ENCODE data around the gene ANAPC2. TPM values are rescaled to one million over a fixed set of nuclear protein-coding genes. Genes with fewer than 3 reads are reported as not detected.
A peak's percentile ranks its signal among the peaks of the same experiment; 100 is the strongest.

The ANAPC2 gene
- total RNA-seq, 1 experiment from 2014 or later = 38.7 TPM

DNA sequence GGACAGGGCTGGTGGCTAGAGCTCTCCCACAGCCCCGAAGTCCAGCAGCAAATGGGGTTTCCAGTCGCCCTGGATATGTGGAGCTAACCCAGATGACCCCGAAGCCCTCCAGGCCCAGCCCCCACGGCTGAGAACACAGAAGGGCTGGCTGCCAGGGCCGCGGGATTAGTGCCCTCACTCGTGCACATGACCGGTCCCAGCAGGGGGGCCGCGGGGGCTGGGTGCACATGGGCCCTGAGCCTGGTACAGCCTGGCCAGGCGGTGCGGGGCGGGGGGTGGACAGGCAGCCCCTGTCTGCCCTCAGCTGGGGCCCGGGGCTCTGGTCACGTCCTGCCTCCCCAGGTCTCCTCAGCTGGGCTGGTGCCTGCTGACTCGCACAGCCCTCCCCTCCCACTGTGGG, 6.0 kb upstream of the ANAPC2 start:
- Histone ChIP-seq H3K4me1 (peaks cover 24% of the 10 kb centered on the region), H3K36me3 (peaks cover 5% of the 10 kb centered on the region; the same call in 1 of the 2 replicates)
- DNase-seq = no peak

DNA sequence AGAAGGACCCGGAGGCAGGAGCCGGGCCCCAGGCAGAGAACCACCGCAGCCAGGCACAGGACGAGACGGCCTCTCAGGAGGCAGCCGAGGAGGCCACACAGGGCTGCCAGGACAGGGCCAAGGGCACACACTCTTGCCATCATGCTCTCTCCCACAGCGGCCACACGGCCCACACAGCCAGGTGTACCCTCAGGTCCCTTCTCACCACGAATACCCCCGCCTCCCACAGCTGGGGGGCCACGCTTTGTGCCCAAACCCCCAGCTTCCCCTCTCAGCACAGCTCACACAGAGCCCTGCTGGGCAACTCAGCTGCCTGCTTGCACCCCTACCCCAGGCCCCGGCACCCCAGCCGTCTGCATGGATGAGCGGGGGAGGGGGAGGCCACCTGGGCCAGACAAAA, 5.4 kb upstream of the ANAPC2 start:
- Histone ChIP-seq H3K4me3 (no peak overlapping the region), H3K36me3 (peaks cover 5% of the 10 kb centered on the region; the same call in 1 of the 2 replicates), H3K27ac (no peak overlapping the region), H3K27me3 (no peaks in the 10 kb centered on the region), H3K4me1 (peaks cover 21% of the 10 kb centered on the region), H3K9me3 (replicated peaks) (no peaks in the 10 kb centered on the region)
- DNase-seq = no peak

More for the DNA sequence above, 6.0 kb upstream of the ANAPC2 start:
- no peaks in the 10 kb centered on the region for H3K9me3 ChIP-seq (replicated peaks)
- no peak overlapping the region for H3K27ac ChIP-seq
- no peaks in the 10 kb centered on the region for H3K27me3 ChIP-seq
- no peak overlapping the region for H3K4me3 ChIP-seq

GRCh38 chr9:137192859-137193258, 4.5 kb upstream of the ANAPC2 start:
- Histone ChIP-seq H3K4me3 (no peak overlapping the region), H3K4me1 (peaks cover 15% of the 10 kb centered on the region; the same call in 1 of the 2 replicates), H3K27me3 (no peaks in the 10 kb centered on the region), H3K36me3 (peaks cover 5% of the 10 kb centered on the region; the same call in 1 of the 2 replicates), H3K27ac (no peak overlapping the region), H3K9me3 (replicated peaks) (no peaks in the 10 kb centered on the region)
- DNase-seq = no peak

DNA sequence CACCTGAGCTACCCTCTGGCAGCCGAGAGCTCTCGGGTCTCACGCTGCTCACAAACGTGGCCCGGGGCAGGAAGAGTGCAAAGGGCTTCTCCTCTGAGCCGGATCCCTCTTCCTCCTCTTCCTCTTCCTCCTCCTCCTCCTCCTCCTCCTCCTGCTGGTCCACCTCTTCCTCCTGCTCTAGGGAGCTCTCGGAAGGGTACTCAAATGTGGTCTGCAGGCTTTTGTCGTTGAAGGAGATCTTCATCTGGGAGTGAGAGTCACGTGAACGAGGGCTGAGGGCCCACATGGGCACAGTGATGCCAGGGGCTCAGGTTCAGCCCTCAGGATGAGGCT, 4.1 kb upstream of the ANAPC2 start:
- Histone ChIP-seq H3K4me3 (no peak overlapping the region), H3K27me3 (no peaks in the 10 kb centered on the region), H3K9me3 (replicated peaks) (no peaks in the 10 kb centered on the region), H3K4me1 (peaks cover 17% of the 10 kb centered on the region; the same call in 1 of the 2 replicates), H3K36me3 (peaks cover 5% of the 10 kb centered on the region; the same call in 1 of the 2 replicates), H3K27ac (no peak overlapping the region)
- DNase-seq = no peak

DNA sequence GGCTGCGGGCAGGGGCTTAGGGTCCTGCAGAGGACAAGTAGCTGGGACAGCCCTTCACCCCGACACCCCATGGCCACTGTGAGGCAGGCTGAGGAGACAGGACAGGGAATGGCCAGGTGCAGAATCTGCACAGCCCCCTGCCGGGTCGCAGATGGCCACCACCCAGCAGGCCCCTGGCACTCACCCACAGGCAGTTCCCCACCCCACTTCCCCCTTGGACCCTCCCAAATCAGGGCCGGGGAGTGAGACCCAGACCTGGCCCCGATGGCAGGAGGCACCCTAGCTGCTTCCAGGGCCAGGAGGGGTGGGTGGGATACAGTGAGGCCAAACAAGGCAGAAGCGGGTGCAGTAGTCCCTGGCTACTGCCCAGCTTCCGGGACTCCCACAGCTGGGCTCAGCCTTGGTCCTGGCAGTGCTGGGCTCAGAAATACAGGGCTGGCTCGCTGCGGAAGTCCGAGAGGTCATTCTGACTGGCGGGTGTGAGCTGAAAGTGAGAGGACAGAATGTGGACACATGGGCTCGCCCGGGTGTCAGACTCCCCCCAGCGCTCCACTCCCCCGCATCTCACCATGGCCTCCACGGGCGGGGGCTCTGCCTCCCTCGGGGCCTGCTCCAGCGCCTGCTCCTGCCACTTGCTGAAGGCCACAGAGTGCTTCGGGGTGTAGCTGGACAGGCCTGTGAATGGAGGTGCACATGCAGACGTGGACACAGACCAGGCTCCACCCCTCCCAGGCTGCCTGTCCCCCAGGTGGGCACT, 3.5 kb upstream of the ANAPC2 start:
- Histone ChIP-seq H3K9me3 (replicated peaks) (no peaks in the 10 kb centered on the region), H3K27ac (no peak overlapping the region), H3K27me3 (no peaks in the 10 kb centered on the region), H3K4me3 (no peak overlapping the region), H3K36me3 (peaks cover 5% of the 10 kb centered on the region; the same call in 1 of the 2 replicates), H3K4me1 (peaks cover 22% of the 10 kb centered on the region; the same call in 1 of the 2 replicates)
- no peak for DNase-seq

DNA sequence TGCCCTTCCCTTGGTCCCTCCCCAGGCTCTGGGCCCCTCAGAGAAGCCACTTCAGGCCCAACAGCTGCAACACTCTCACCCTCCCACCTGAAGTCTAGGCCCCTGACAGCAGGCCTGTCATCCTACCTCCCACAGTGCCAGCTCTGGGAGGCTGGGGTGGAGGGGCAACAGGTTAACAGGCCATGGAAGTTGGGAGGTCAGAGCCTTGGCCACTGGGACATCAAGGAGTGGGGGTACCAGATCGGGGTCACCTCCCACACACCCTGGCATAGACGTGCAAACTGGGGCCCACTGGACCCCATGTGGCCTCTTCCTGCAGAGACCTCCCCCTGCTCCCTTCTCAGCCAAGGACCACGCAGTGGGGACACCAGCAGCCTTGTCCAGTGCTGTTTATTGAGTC, 2.9 kb upstream of the ANAPC2 start:
- no peaks in the 10 kb centered on the region for H3K27me3 ChIP-seq
- H3K36me3 ChIP-seq = peaks cover 5% of the 10 kb centered on the region; the same call in 1 of the 2 replicates
- no peaks in the 10 kb centered on the region for H3K9me3 ChIP-seq (replicated peaks)
- H3K27ac ChIP-seq = no peak overlapping the region
- no peak for DNase-seq
- H3K4me1 ChIP-seq = peaks cover 28% of the 10 kb centered on the region; the same call in 1 of the 2 replicates
- no peak overlapping the region for H3K4me3 ChIP-seq

DNA sequence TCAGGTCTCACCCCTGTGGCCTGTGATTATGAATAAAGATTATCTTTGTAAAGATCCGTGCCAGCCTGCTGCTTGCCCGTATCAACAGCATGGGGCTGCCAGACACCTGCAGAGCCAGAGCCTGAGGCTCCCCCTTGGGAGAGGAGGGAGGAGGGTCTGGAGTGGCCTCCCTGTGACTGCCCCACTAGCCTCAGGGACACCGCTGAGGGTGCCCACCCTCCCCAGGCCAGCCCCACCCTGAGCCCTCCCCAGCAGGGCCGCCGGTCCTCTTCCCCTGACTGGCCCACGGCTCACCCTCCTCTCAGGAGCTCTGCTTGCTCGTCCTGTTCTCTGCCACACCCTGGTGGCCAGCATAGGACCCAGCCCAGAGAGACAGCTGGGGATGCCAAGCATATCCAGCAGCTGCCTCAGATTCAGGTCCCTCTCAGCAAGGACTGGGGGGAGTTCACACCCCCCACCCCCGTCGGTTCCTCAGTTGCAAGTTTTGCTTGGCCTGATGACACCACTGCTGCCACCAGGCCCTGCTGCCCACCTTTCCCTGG, 2.0 kb upstream of the ANAPC2 start:
- Histone ChIP-seq H3K4me1 (peaks cover 28% of the 10 kb centered on the region; the same call in 1 of the 2 replicates), H3K9me3 (replicated peaks) (no peaks in the 10 kb centered on the region), H3K27me3 (no peaks in the 10 kb centered on the region), H3K4me3 (no peak overlapping the region), H3K27ac (no peak overlapping the region), H3K36me3 (peaks cover 5% of the 10 kb centered on the region; the same call in 1 of the 2 replicates)
- peak in 1 of 2 experiments; percentile 54 for DNase-seq

DNA sequence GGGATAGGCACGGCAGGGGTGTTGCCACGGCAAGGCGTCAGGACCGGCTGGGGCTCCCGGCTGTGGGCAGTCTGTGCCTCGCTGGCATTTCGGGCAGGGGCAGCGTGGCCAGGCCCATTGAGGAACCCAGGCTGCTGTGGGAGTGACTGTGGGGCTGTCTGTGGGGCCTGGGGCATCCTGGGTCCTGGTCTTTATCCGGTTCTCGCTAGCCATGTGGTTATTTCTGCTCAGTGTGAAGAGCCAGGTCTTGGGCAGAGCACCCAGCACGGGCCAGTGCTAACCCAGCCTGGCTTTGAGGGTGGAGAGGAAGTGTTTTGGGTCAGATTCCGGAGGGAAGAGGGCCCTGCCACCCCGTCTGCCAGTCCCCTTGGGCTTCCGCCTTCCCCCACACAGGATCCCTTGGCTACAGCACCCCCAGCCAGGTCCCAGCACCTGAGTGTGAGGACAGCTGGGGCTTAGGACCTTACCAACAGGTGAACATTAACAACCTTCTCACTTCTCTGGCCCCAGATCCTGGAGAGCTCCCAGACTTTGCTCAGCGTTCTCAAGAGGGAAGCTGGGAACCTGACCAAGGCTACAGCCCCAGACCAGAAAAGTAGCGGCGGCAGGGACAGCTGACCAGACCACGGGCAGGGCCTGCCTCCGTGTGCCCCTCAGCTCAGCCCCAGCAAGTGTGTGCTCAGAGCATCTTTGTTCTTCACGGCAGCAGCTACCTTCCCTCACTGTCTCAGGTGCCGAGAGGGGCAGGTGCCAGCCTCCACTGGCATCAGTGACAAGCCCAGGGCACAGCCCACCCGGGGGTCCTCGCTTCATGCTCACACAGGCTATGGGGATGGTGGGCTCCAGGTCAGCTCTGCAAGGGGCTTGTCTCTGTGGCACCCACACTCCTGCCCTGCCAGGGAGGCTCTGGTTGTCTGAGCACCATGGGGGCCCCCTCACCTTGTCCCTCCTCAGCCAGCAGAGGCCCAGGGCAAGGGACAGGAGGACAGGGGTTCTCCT, 1.2 kb upstream of the ANAPC2 start:
- DNase-seq = no peak
- H3K27me3 ChIP-seq = no peaks in the 10 kb centered on the region
- peaks cover 5% of the 10 kb centered on the region; the same call in 1 of the 2 replicates for H3K36me3 ChIP-seq
- peaks cover 23% of the 10 kb centered on the region; the same call in 1 of the 2 replicates for H3K4me1 ChIP-seq
- H3K9me3 ChIP-seq (replicated peaks) = no peaks in the 10 kb centered on the region
- H3K4me3 ChIP-seq = peak overlapping the region; percentile 94
- peak overlapping the region; percentile 50; the same call in 1 of the 2 replicates for H3K27ac ChIP-seq

DNA sequence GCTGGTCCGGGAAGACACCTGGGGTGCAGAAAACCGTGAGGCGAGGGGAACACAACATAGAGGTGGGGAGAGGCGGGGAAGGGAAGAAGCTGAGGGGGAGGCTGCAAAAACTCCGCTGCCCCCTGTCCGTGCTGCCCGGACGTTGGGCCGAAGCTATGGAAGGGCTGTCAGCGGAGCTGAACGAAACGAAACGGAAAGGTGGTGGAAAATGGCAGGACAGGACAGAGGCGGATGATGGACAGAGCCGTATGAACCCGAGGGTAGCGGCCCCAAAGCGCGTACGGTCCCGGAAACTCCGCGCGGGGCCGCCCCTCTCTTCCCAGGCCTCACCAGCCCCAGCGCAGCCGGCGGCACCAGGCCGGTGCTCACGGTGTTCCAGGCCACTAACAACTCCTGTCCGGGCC, 272 bp downstream of the ANAPC2 start:
- Histone ChIP-seq H3K9me3 (replicated peaks) (no peaks in the 10 kb centered on the region), H3K36me3 (peaks cover 10% of the 10 kb centered on the region; the same call in 1 of the 2 replicates), H3K27ac (peak overlapping the region; percentile 50), H3K4me3 (peak overlapping the region; percentile 94), H3K4me1 (peaks cover 20% of the 10 kb centered on the region; the same call in 1 of the 2 replicates), H3K27me3 (no peaks in the 10 kb centered on the region)
- no peak for DNase-seq

GRCh38 chr9:137187386-137187785, 974 bp downstream of the ANAPC2 start:
- peaks cover 20% of the 10 kb centered on the region; the same call in 1 of the 2 replicates for H3K4me1 ChIP-seq
- peak overlapping the region; percentile 94 for H3K4me3 ChIP-seq

DNA sequence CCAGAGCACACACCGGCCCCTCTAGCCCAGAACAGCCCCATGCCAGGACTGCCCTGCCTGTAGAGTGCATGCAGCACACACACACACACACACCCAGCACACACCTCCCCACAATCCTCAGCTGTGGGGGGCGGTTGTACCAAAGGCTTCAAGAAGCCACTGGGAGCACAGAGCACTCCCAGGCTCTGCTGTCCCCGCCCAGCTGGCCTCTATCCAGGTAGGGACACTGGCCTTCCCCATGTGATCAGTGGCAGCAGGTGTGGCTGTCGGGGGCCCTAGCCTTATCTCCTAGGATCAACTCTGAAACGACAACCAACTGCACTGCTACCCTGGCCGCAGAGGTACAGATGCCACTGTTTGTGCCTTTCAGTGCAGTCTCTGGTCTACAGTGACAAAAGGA, 2.0 kb downstream of the ANAPC2 start:
- Histone ChIP-seq H3K27ac (no peak overlapping the region), H3K36me3 (peaks cover 24% of the 10 kb centered on the region), H3K9me3 (replicated peaks) (no peaks in the 10 kb centered on the region), H3K4me3 (no peak overlapping the region), H3K4me1 (peaks cover 20% of the 10 kb centered on the region; the same call in 1 of the 2 replicates), H3K27me3 (no peaks in the 10 kb centered on the region)
- peak in 1 of 2 experiments; percentile 61 for DNase-seq

More at GRCh38 chr9:137187386-137187785, 974 bp downstream of the ANAPC2 start:
- H3K27ac ChIP-seq = no peak overlapping the region
- H3K27me3 ChIP-seq = no peaks in the 10 kb centered on the region
- peaks cover 16% of the 10 kb centered on the region for H3K36me3 ChIP-seq
- DNase-seq = no peak
- no peaks in the 10 kb centered on the region for H3K9me3 ChIP-seq (replicated peaks)

DNA sequence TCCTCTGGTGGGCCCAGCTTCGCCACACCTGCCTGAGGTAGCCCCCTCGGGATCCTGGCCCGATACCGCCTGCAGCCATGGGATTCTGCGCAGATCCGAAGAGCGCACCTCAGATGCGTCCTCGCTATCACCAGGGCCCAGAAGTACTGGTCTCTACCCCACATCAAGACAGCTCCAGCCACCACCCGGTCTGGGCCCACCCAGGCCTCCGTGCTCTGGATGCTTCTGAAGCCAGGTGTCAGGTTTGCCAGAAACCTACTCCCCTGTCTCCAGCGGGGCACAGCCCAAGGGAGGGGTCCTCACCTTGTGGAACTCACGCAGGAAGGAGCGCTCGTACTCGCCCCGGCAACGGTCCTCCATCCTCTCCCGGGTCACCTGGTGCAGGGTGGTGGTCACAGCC, 2.4 kb downstream of the ANAPC2 start:
- Histone ChIP-seq H3K4me1 (peaks cover 20% of the 10 kb centered on the region; the same call in 1 of the 2 replicates), H3K36me3 (peaks cover 28% of the 10 kb centered on the region), H3K27me3 (no peaks in the 10 kb centered on the region), H3K27ac (no peak overlapping the region), H3K4me3 (no peak overlapping the region), H3K9me3 (replicated peaks) (no peaks in the 10 kb centered on the region)
- DNase-seq = no peak

GRCh38 chr9:137184881-137185660, 3.3 kb downstream of the ANAPC2 start:
- peaks cover 19% of the 10 kb centered on the region; the same call in 1 of the 2 replicates for H3K4me1 ChIP-seq
- no peak for DNase-seq
- no peaks in the 10 kb centered on the region for H3K27me3 ChIP-seq
- no peaks in the 10 kb centered on the region for H3K9me3 ChIP-seq (replicated peaks)
- no peak overlapping the region for H3K27ac ChIP-seq
- H3K36me3 ChIP-seq = peaks cover 28% of the 10 kb centered on the region
- no peak overlapping the region for H3K4me3 ChIP-seq
